H9 (cell line): Measurements from ENCODE around the gene MSI2. TPM values are rescaled to one million over a fixed set of nuclear protein-coding genes. Genes with fewer than 3 reads are reported as not detected.

Experiments used
- DNase-seq: peaks from one replicate; pipeline ENCODE4 v3.0.0-alpha.2; 2017
- H2AFZ ChIP-seq: one replicate; pipeline ENCODE4 v1.6.1; 2013; ENCODE audit warnings: mild to moderate bottlenecking, low read length, control low read depth, moderate library complexity
- H2AK5ac ChIP-seq: 2 replicates; pipeline ENCODE4 v1.6.1; 2013; ENCODE audit warnings: low read length, control low read depth, mixed read lengths; ENCODE audit not compliant: insufficient read length
- H2BK120ac ChIP-seq: one replicate; pipeline ENCODE4 v1.6.1; 2013; ENCODE audit warnings: low read depth, mild to moderate bottlenecking, low read length, control low read depth, inconsistent platforms; ENCODE audit not compliant: poor library complexity, severe bottlenecking
- H2BK12ac ChIP-seq: 2 replicates; pipeline ENCODE4 v1.6.1; 2013; ENCODE audit warnings: low read length, control low read depth, mixed read lengths, low read depth; ENCODE audit not compliant: insufficient read length
- H2BK15ac ChIP-seq: 2 replicates; pipeline ENCODE4 v1.6.1; 2013; ENCODE audit warnings: low read depth, low read length, control low read depth
- H2BK20ac ChIP-seq: one replicate; pipeline ENCODE4 v1.6.1; 2013; ENCODE audit warnings: low read depth, mild to moderate bottlenecking, low read length, control low read depth, inconsistent platforms; ENCODE audit not compliant: poor library complexity, severe bottlenecking
- H2BK5ac ChIP-seq: 2 replicates; pipeline ENCODE4 v1.6.1; 2013; ENCODE audit warnings: low read length, control low read depth, mixed read lengths; ENCODE audit not compliant: insufficient read length
- H3K14ac ChIP-seq: 2 replicates; pipeline ENCODE4 v1.6.1; 2013; ENCODE audit warnings: low read length, control low read depth; ENCODE audit not compliant: insufficient read depth
- H3K18ac ChIP-seq: 2 replicates; pipeline ENCODE4 v1.6.1; 2013; ENCODE audit warnings: low read depth, mild to moderate bottlenecking, mixed read lengths, low read length, control low read depth; ENCODE audit not compliant: insufficient read length
- H3K23ac ChIP-seq: 2 replicates; pipeline ENCODE4 v1.6.1; 2013; ENCODE audit warnings: low read length, control low read depth, mixed read lengths, low read depth; ENCODE audit not compliant: insufficient read length
- H3K23me2 ChIP-seq: 2 replicates; pipeline ENCODE4 v1.6.1; 2013; ENCODE audit warnings: low read depth, mild to moderate bottlenecking, mixed read lengths, low read length, control low read depth; ENCODE audit not compliant: insufficient read length, poor library complexity, severe bottlenecking
- H3K27ac ChIP-seq: 2 replicates; pipeline ENCODE4 v1.5.1; 2013; ENCODE audit warnings: low read length, control low read depth, mixed read lengths, low read depth; ENCODE audit not compliant: insufficient read length
- H3K27me3 ChIP-seq: 2 replicates; pipeline ENCODE4 v1.6.1; 2013; ENCODE audit warnings: low read length, control low read depth, inconsistent platforms; ENCODE audit not compliant: insufficient read depth
- H3K4ac ChIP-seq: 2 replicates; pipeline ENCODE4 v1.6.1; 2013; ENCODE audit warnings: low read depth, mild to moderate bottlenecking, control low read depth, inconsistent platforms, low read length, moderate library complexity
- H3K4me1 ChIP-seq: 2 replicates; pipeline ENCODE4 v1.6.1; 2013; ENCODE audit warnings: low read length, control low read depth, inconsistent platforms; ENCODE audit not compliant: insufficient read depth
- H3K4me2 ChIP-seq: 2 replicates; pipeline ENCODE4 v1.6.1; 2013; ENCODE audit warnings: low read length, control low read depth, mixed read lengths; ENCODE audit not compliant: insufficient read length, insufficient read depth
- H3K56ac ChIP-seq: 2 replicates; pipeline ENCODE4 v1.6.1; 2013; ENCODE audit warnings: low read depth, mild to moderate bottlenecking, mixed read lengths, low read length, control low read depth; ENCODE audit not compliant: insufficient read length
- H3K79me1 ChIP-seq: 2 replicates; pipeline ENCODE4 v1.6.1; 2013; ENCODE audit warnings: low read depth, mild to moderate bottlenecking, moderate library complexity, low read length, control low read depth, inconsistent platforms; ENCODE audit not compliant: insufficient read depth, poor library complexity, severe bottlenecking
- H3K79me2 ChIP-seq: 2 replicates; pipeline ENCODE4 v1.6.1; 2013; ENCODE audit warnings: low read length, control low read depth, inconsistent platforms; ENCODE audit not compliant: insufficient read depth
- H3K9ac ChIP-seq: 2 replicates; pipeline ENCODE4 v1.6.1; 2013; ENCODE audit warnings: low read length, control low read depth, mixed read lengths; ENCODE audit not compliant: insufficient read length; ENCODE audit errors: extremely low read depth
- H3K9me3 ChIP-seq: one replicate; pipeline ENCODE4 v1.6.1; 2013; ENCODE audit warnings: low read depth, low read length, inconsistent platforms; ENCODE audit not compliant: control insufficient read depth
- H3T11ph ChIP-seq: one replicate; pipeline ENCODE4 v1.6.1; 2013; ENCODE audit warnings: mild to moderate bottlenecking, low read length, control low read depth, inconsistent platforms
- H4K20me1 ChIP-seq: one replicate; pipeline ENCODE4 v1.6.1; 2013; ENCODE audit not compliant: control insufficient read depth, insufficient read length, insufficient read depth
- H4K5ac ChIP-seq: 2 replicates; pipeline ENCODE4 v1.6.1; 2013; ENCODE audit warnings: low read depth, mild to moderate bottlenecking, mixed read lengths, low read length, control low read depth; ENCODE audit not compliant: insufficient read length
- H4K8ac ChIP-seq: replicated peaks from 2 replicates; pipeline ENCODE4 v1.6.1; 2013; ENCODE audit warnings: low read length, control low read depth, mixed read lengths, low read depth; ENCODE audit not compliant: insufficient read length
- H4K91ac ChIP-seq: 2 replicates; pipeline ENCODE4 v1.6.1; 2013; ENCODE audit warnings: low read depth, mild to moderate bottlenecking, moderate library complexity, mixed read lengths, low read length, control low read depth; ENCODE audit not compliant: insufficient read length
- H3K27ac Mint-ChIP-seq, 3 experiments: 2 replicates in 2 of 3; 3 replicates in 1 of 3; pipeline ENCODE4 v1.8.0; 2020 to 2021; ENCODE audit warnings: mixed read lengths in 3 of 3, mild to moderate bottlenecking in 1 of 3, moderate library complexity in 1 of 3
- H3K27me3 Mint-ChIP-seq: 2 replicates; pipeline ENCODE4 v1.8.0; 2021; ENCODE audit warnings: low read depth, mild to moderate bottlenecking, moderate library complexity, mixed read lengths
- H3K36me3 Mint-ChIP-seq, 3 experiments: 2 replicates in 2 of 3; 3 replicates in 1 of 3; pipeline ENCODE4 v1.8.0; 2020 to 2021; ENCODE audit warnings: low read depth in 3 of 3, mixed read lengths in 3 of 3; ENCODE audit not compliant: insufficient read depth in 1 of 3
- H3K4me1 Mint-ChIP-seq, 2 experiments: 2 replicates each; pipeline ENCODE4 v1.8.0; 2020; ENCODE audit warnings: mixed read lengths in 2 of 2
- H3K4me3 Mint-ChIP-seq, 2 experiments: 2 replicates in 1 of 2; 3 replicates in 1 of 2; pipeline ENCODE4 v1.8.0; 2020 to 2021; ENCODE audit warnings: mild to moderate bottlenecking in 2 of 2, mixed read lengths in 2 of 2, moderate library complexity in 1 of 2
- H3K9me3 Mint-ChIP-seq, 2 experiments: 2 replicates in 1 of 2; 3 replicates in 1 of 2; pipeline ENCODE4 v1.8.0; 2020; ENCODE audit warnings: mild to moderate bottlenecking in 2 of 2, mixed read lengths in 2 of 2, moderate library complexity in 1 of 2
- CTCF ChIP-seq: fragments of 200-600 bp; sonication (generic); conservative IDR thresholded peaks from 3 replicates; pipeline ENCODE4 v1.8.0; 2021; ENCODE audit warnings: antibody characterized with exemption, mild to moderate bottlenecking
- WGBS: extraction: QIAGEN DNeasy Blood & Tissue Kit; methylation state at CpG from one replicate; pipeline ENCODE4 v1.1.7; 2013; ENCODE audit warnings: missing lambda C conversion rate, low lambda C conversion rate, mixed read lengths; ENCODE audit not compliant: insufficient read length; ENCODE audit errors: extremely low coverage; 5-methylcytosine and 5-hydroxymethylcytosine counted together
- total RNA-seq: library from RNA; stranded (reverse); gene quantifications from 2 replicates; pipeline ENCODE4 v1.2.1, GENCODE V29; 2021

Gene MSI2
- total RNA-seq, 1 experiment from 2014 or later, result 98.5 TPM

GRCh38 chr17:57603978-57604377, 347.7 kb downstream of the MSI2 start:
- no peak overlapping the region for H3K4ac ChIP-seq
- H3K4me1 Mint-ChIP-seq, result peaks cover 51 to 52% of the 10 kb centered on the region in 2 experiments
- no peak overlapping the region for H4K91ac ChIP-seq
- H4K20me1 ChIP-seq, result no peaks in the 10 kb centered on the region
- peaks cover 3% of the 10 kb centered on the region; the same call in 1 of the 2 replicates for H3K4me1 ChIP-seq
- no peak overlapping the region for H2AFZ ChIP-seq
- no peak for TF ChIP-seq CTCF
- no peak overlapping the region for H3K18ac ChIP-seq
- H3K27ac ChIP-seq, result no peak overlapping the region
- H2BK12ac ChIP-seq, result no peak overlapping the region
- no peak overlapping the region for H2AK5ac ChIP-seq
- H2BK5ac ChIP-seq, result no peak overlapping the region
- H3K36me3 Mint-ChIP-seq, result peaks cover 0 to 5% (median 3%) of the 10 kb centered on the region in 3 experiments; a peak in 3 of 7 replicates
- H2BK20ac ChIP-seq, result no peak overlapping the region
- H2BK15ac ChIP-seq, result no peak overlapping the region
- no peak overlapping the region for H3K23ac ChIP-seq
- no peak overlapping the region for H3K4me2 ChIP-seq
- no peak for DNase-seq
- H3K79me2 ChIP-seq, result no peaks in the 10 kb centered on the region
- H3K27me3 Mint-ChIP-seq, result no peaks in the 10 kb centered on the region; the same call in 1 of the 2 replicates
- H3K27me3 ChIP-seq, result no peaks in the 10 kb centered on the region
- H4K8ac ChIP-seq, result no peak overlapping the region
- H4K5ac ChIP-seq, result no peak overlapping the region
- no peaks in the 10 kb centered on the region for H3K9me3 Mint-ChIP-seq
- H3K79me1 ChIP-seq, result no peaks in the 10 kb centered on the region
- H3T11ph ChIP-seq, result no peak overlapping the region
- H3K9me3 ChIP-seq, result no peaks in the 10 kb centered on the region
- H3K14ac ChIP-seq, result no peak overlapping the region
- no peak overlapping the region for H2BK120ac ChIP-seq
- H3K9ac ChIP-seq, result no peak overlapping the region
- H3K56ac ChIP-seq, result no peak overlapping the region
- no CpG with 5 or more reads among the region's 5 CpGs for WGBS
- no peak overlapping the region for H3K4me3 Mint-ChIP-seq
- peak overlapping the region in 2 of 3 experiments; percentile 19 to 80; a peak in 1 of 7 replicates for H3K27ac Mint-ChIP-seq
- H3K23me2 ChIP-seq, result no peaks in the 10 kb centered on the region
